HepG2 (cell line): ENCODE measurements around the gene HCRTR1. TPM values are rescaled to one million over a fixed set of nuclear protein-coding genes. Genes with fewer than 3 reads are reported as not detected.

Experiments used
- ATAC-seq: fragments of 200-7000 bp; cut with Tn5 transposase; 3 replicates; pipeline ENCODE4 v1.9.1; 2020; ENCODE audit warnings: mild to moderate bottlenecking, moderate library complexity
- BruUV-seq: library from RNA; stranded (reverse); fragments of 400-500 nt; replicated peaks from 2 replicates; lab custom pipeline; 2021; lab: Mats Ljungman, UMichigan
- CTCF ChIA-PET: fragments of 300-600 bp; formaldehyde crosslinking; extraction: SDS; loops from one replicate; lab custom pipeline; 2021; ENCODE audit warnings: low total read pairs, inconsistent platforms, low intra/inter-chr PET ratio; lab: Yijun Ruan, JAX
- POLR2A ChIA-PET: fragments of 350-600 bp; sonication (Branson Sonifier 250); formaldehyde crosslinking; loops from one replicate; lab custom pipeline; 2020; ENCODE audit warnings: antibody characterized with exemption, inconsistent platforms; lab: Yijun Ruan, JAX
- DNase-seq: peaks from one replicate; pipeline ENCODE4 v3.0.0-alpha.2; 2015; ENCODE audit warnings: low spot score
- FAIRE-seq: peaks from 3 replicates; lab custom pipeline; 2011; peaks lifted over from hg19 to GRCh38; lab: Jason Lieb, UNC
- H2AFZ ChIP-seq: one replicate; pipeline ENCODE4 v1.6.1; 2011; ENCODE audit warnings: low read length, inconsistent platforms
- H3K27ac ChIP-seq: fragments of 300-600 bp; 3 replicates; pipeline ENCODE4 v1.8.0; 2011; ENCODE audit warnings: mixed run types, mild to moderate bottlenecking, mixed read lengths, low read length, inconsistent platforms; ENCODE audit not compliant: insufficient read depth; ENCODE audit errors: extremely low read length
- H3K27me3 ChIP-seq, 2 experiments: fragments of 200-600 bp in 1 of 2; 2 replicates in 1 of 2; 3 replicates in 1 of 2; pipeline versions ENCODE4 v1.6.0 to v1.8.0; 2011; ENCODE audit warnings: low read length in 2 of 2, mild to moderate bottlenecking in 2 of 2, moderate library complexity in 2 of 2, inconsistent platforms in 1 of 2; ENCODE audit not compliant: insufficient read depth in 2 of 2, control insufficient read depth in 1 of 2
- H3K36me3 ChIP-seq, 2 experiments: fragments of 200-600 bp in 1 of 2; replicated peaks in 1 of 2; 2 replicates in 1 of 2; 3 replicates in 1 of 2; pipeline versions ENCODE4 v1.5.1 to v1.8.0; 2011; ENCODE audit warnings: low read length in 2 of 2, inconsistent platforms in 1 of 2; ENCODE audit not compliant: insufficient read depth in 2 of 2, control insufficient read depth in 1 of 2
- H3K4me1 ChIP-seq: 2 replicates; pipeline ENCODE4 v1.5.1; 2012; ENCODE audit warnings: low read length, inconsistent platforms; ENCODE audit not compliant: insufficient read depth
- H3K4me2 ChIP-seq: 2 replicates; pipeline ENCODE4 v1.6.0; 2011; ENCODE audit warnings: low read depth, low read length, inconsistent platforms
- H3K4me3 ChIP-seq, 3 experiments: fragments of 200-600 bp in 1 of 3; sonication (generic), shearing (Covaris generic) in 1 of 3; replicated peaks in 1 of 3; 2 replicates each; pipeline ENCODE4 v1.5.1; 2011 to 2016; ENCODE audit warnings: low read length in 3 of 3, inconsistent platforms in 2 of 3, low read depth in 2 of 3, mild to moderate bottlenecking in 2 of 3, control low read depth in 1 of 3, mixed read lengths in 1 of 3; ENCODE audit not compliant: insufficient read depth in 1 of 3
- H3K79me2 ChIP-seq: one replicate; pipeline ENCODE4 v1.6.1; 2011; ENCODE audit warnings: low read length, inconsistent platforms; ENCODE audit not compliant: insufficient read depth
- H3K9ac ChIP-seq: 2 replicates; pipeline ENCODE4 v1.6.0; 2011; ENCODE audit warnings: mild to moderate bottlenecking, low read depth, low read length, inconsistent platforms; ENCODE audit not compliant: insufficient read depth
- H3K9me3 ChIP-seq: 2 replicates; pipeline ENCODE4 v1.5.1; 2012; ENCODE audit warnings: mild to moderate bottlenecking, low read length
- H4K20me1 ChIP-seq: 2 replicates; pipeline ENCODE4 v1.6.0; 2011; ENCODE audit warnings: inconsistent platforms, mild to moderate bottlenecking, low read length, moderate library complexity; ENCODE audit not compliant: insufficient read depth
- KAT2B ChIP-seq: fragments of 150-350 bp; IDR thresholded peaks from 2 replicates; pipeline ENCODE4 v1.6.1; 2014; ENCODE audit warnings: low read depth, low read length, borderline replicate concordance
- RARG ChIP-seq: sonication (generic); formaldehyde crosslinking; IDR thresholded peaks from 2 replicates; pipeline ENCODE4 v1.4.0; 2020; ENCODE audit warnings: low read depth, mild to moderate bottlenecking, missing genetic modification reagents
- SIX4 ChIP-seq: sonication (generic); formaldehyde crosslinking; IDR thresholded peaks from 2 replicates; pipeline ENCODE4 v1.4.0; 2020; ENCODE audit warnings: missing genetic modification reagents
- ZFP90 ChIP-seq: sonication (generic); formaldehyde crosslinking; IDR thresholded peaks from 2 replicates; pipeline ENCODE4 v1.8.0; 2022; ENCODE audit warnings: missing genetic modification reagents, mild to moderate bottlenecking, inconsistent platforms, borderline replicate concordance
- ZNF274 ChIP-seq: sonication (generic); formaldehyde crosslinking; IDR thresholded peaks from 2 replicates; pipeline ENCODE4 v1.5.1; 2020; ENCODE audit warnings: mild to moderate bottlenecking, missing genetic modification reagents
- ZNF3 ChIP-seq: IDR thresholded peaks from 2 replicates; pipeline ENCODE4 v1.7.0; 2017; ENCODE audit warnings: inconsistent platforms
- ZNF598 ChIP-seq: sonication (generic); formaldehyde crosslinking; IDR thresholded peaks from 2 replicates; pipeline ENCODE4 v1.5.1; 2020; ENCODE audit warnings: mild to moderate bottlenecking, missing genetic modification reagents, borderline replicate concordance
- ZNF703 ChIP-seq: sonication (generic); formaldehyde crosslinking; IDR thresholded peaks from 2 replicates; pipeline ENCODE4 v1.5.1; 2020; ENCODE audit warnings: missing genetic modification reagents, mild to moderate bottlenecking, moderate library complexity, borderline replicate concordance
- ZNF749 ChIP-seq: sonication (generic); formaldehyde crosslinking; IDR thresholded peaks from 2 replicates; pipeline ENCODE4 v1.8.0; 2022; ENCODE audit warnings: mild to moderate bottlenecking, missing genetic modification reagents, moderate library complexity, borderline replicate concordance
- ZNF782 ChIP-seq: sonication (generic); formaldehyde crosslinking; IDR thresholded peaks from 2 replicates; pipeline ENCODE4 v1.4.0; 2020; ENCODE audit warnings: missing genetic modification reagents, mild to moderate bottlenecking, borderline replicate concordance
- ZNF883 ChIP-seq: sonication (generic); formaldehyde crosslinking; IDR thresholded peaks from 2 replicates; pipeline ENCODE4 v1.5.1; 2020; ENCODE audit warnings: mild to moderate bottlenecking, missing genetic modification reagents; ENCODE audit errors: not compliant biosample characterization
- ZSCAN21 ChIP-seq: sonication (generic); formaldehyde crosslinking; IDR thresholded peaks from 2 replicates; pipeline ENCODE4 v1.8.0; 2022; ENCODE audit warnings: mild to moderate bottlenecking, missing genetic modification reagents, moderate library complexity, borderline replicate concordance
- WGBS: methylation state at CpG from one replicate; pipeline ENCODE4 v1.1.6; 2017; ENCODE audit warnings: low lambda C conversion rate; 5-methylcytosine and 5-hydroxymethylcytosine counted together
- in situ Hi-C: cut with HindIII; loops from 2 replicates; pipeline ENCODE4 v1.10.0; 2017; ENCODE audit warnings: low pct_unique_long_range_greater_than_20kb; ENCODE audit not compliant: extremely low pct_ligation_motif_present
- intact Hi-C: fragments of 100-400 bp; cut with micrococcal nuclease; formaldehyde crosslinking; loops from one replicate; pipeline ENCODE4 v1.10.0; 2022; ENCODE audit not compliant: unreplicated experiment
- polyA plus RNA-seq, 8 experiments: library from polyadenylated mRNA; depleted of rRNA in 3 of 8; stranded (reverse) in 7 of 8; unstranded in 1 of 8; fragments of >200 nt; fragmentation: Illumina TruSeq in 4 of 8; extraction: Trizol in 4 of 8; gene quantifications; 2 replicates each; pipeline versions ENCODE4 v1.2.1 to v1.2.3, GENCODE V29; 2011 to 2016; ENCODE audit warnings: low read depth in 4 of 8, missing spikeins in 1 of 8, mixed read lengths in 1 of 8; ENCODE audit not compliant: insufficient read depth in 1 of 8
- total RNA-seq, 5 experiments: library from RNA; depleted of rRNA; stranded (reverse); fragments of >200 nt; fragmentation: Illumina TruSeq; extraction: Trizol; gene quantifications; 2 replicates each; pipeline ENCODE4 v1.2.3, GENCODE V29; 2016; ENCODE audit warnings: low read depth in 1 of 5
- TF ChIP-seq, protein P1 (sequence below): sonication (generic); formaldehyde crosslinking; conservative IDR thresholded peaks from 2 replicates; pipeline ENCODE4 v1.5.0; 2020; ENCODE audit warnings: missing genetic modification reagents
- TF ChIP-seq, protein P2 (sequence below): sonication (generic); formaldehyde crosslinking; IDR thresholded peaks from 2 replicates; pipeline ENCODE4 v1.4.0; 2020; ENCODE audit warnings: mild to moderate bottlenecking, missing genetic modification reagents
- TF ChIP-seq, protein P3 (sequence below): sonication (generic); formaldehyde crosslinking; IDR thresholded peaks from 2 replicates; pipeline ENCODE4 v1.4.0; 2020; ENCODE audit warnings: missing genetic modification reagents, borderline replicate concordance

The HCRTR1 gene
- total and polyA plus RNA-seq, 2 of the 13 experiments (the other 11 are each of a cell fraction or from before 2014, with no cell fraction given): not detected

- no peak for TF ChIP-seq ZNF749 (CRISPR knock-in tag)
- TF ChIP-seq, protein P1, sequence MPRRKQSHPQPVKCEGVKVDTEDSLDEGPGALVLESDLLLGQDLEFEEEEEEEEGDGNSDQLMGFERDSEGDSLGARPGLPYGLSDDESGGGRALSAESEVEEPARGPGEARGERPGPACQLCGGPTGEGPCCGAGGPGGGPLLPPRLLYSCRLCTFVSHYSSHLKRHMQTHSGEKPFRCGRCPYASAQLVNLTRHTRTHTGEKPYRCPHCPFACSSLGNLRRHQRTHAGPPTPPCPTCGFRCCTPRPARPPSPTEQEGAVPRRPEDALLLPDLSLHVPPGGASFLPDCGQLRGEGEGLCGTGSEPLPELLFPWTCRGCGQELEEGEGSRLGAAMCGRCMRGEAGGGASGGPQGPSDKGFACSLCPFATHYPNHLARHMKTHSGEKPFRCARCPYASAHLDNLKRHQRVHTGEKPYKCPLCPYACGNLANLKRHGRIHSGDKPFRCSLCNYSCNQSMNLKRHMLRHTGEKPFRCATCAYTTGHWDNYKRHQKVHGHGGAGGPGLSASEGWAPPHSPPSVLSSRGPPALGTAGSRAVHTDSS (CRISPR knock-in tag): no peak
- TF ChIP-seq RARG (CRISPR knock-in tag): no peak
- TF ChIP-seq SIX4 (CRISPR knock-in tag): no peak
- TF ChIP-seq ZFP90: no peak
Observed at GRCh38 chr1:31581821-31582810, 35.4 kb upstream of the HCRTR1 start (continued).

DNA sequence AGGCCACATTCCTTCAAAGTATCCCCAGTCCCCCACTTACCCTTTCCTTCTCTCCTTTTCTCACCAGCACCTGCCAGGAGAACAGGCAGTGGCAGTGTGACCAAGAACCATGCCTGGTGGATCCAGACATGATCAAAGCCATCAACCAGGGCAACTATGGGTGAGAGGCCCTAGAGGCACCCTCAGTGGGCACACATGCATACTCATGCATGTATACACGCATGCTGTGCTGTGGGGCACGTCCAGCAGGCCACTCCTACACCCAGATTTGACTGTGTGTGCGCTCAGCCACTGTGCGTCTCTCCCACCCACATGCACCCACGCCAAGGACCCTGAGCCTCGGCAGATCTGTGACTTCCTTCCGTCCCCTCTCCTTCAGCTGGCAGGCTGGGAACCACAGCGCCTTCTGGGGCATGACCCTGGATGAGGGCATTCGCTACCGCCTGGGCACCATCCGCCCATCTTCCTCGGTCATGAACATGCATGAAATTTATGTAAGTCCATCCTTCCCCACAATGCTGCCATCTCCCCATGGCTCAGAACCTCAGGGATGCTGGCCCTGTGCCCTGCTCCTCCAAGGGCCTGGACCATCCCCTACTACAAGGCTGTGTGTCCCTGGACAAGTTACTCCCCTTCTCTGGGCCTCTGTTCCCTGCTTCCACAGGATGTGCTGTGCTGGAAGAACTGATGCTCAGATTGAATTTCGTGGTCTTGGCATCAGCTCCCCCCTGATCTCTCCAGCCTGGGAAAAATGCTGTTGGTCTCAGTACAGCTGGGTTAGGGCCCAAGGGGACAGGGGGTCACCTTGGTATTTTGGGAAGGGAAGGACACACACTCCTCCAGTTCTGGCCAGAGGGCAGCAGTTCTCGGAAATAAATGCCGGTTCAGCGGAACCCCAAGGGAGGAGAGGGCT is 34.2 kb upstream of the HCRTR1 start:
- H3K4me1 ChIP-seq: peaks cover 56% of the 10 kb centered on the region
- POLR2A ChIA-PET: interaction anchor here (0.8 to 2.4 kb wide), 4 partner anchors 8 to 60 kb away, joined by 3 to 22 read pairs (median 4); partner anchors contain the start of gene TINAGL1
- H2AFZ ChIP-seq: no peak overlapping the region
- FAIRE-seq (no peak), DNase-seq (no peak), ATAC-seq (no peak)
- H3K4me2 ChIP-seq: peak overlapping the region; percentile 1; the same call in 1 of the 2 replicates
- no peaks in the 10 kb centered on the region for H3K9me3 ChIP-seq
- peaks cover 7 to 22% of the 10 kb centered on the region in 2 experiments; a peak in 4 of 5 replicates for H3K36me3 ChIP-seq
- H3K27me3 ChIP-seq: no peaks in the 10 kb centered on the region
- no peak overlapping the region for H3K4me3 ChIP-seq
- CTCF ChIA-PET: no interaction called here
- no peak overlapping the region for H3K27ac ChIP-seq
- intact Hi-C loops: no loop called here
- no peak overlapping the region; the same call in 1 of the 2 replicates for H3K9ac ChIP-seq
- no TSS peak for BruUV-seq
- 0 out of 2 replicates have a peak, but pooled peaks cover 2% of the 10 kb centered on the region for H4K20me1 ChIP-seq
- in situ Hi-C loops: no loop called here
- 94% methylated on average over 15 of the region's 16 CpGs for WGBS
- H3K79me2 ChIP-seq: peaks cover 4% of the 10 kb centered on the region
- TF ChIP-seq ZNF274 (CRISPR knock-in tag): no peak
- 0 out of 2 replicates have a peak, but pooled peaks have one; percentile 22 for TF ChIP-seq ZNF598 (CRISPR knock-in tag)
- TF ChIP-seq ZNF703 (CRISPR knock-in tag): no peak
- TF ChIP-seq, protein P2, sequence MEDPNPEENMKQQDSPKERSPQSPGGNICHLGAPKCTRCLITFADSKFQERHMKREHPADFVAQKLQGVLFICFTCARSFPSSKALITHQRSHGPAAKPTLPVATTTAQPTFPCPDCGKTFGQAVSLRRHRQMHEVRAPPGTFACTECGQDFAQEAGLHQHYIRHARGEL (CRISPR knock-in tag): 0 out of 2 replicates have a peak, but pooled peaks have one; percentile 28
- no peak for TF ChIP-seq KAT2B
- TF ChIP-seq ZNF782 (CRISPR knock-in tag): no peak
- TF ChIP-seq, protein P3, sequence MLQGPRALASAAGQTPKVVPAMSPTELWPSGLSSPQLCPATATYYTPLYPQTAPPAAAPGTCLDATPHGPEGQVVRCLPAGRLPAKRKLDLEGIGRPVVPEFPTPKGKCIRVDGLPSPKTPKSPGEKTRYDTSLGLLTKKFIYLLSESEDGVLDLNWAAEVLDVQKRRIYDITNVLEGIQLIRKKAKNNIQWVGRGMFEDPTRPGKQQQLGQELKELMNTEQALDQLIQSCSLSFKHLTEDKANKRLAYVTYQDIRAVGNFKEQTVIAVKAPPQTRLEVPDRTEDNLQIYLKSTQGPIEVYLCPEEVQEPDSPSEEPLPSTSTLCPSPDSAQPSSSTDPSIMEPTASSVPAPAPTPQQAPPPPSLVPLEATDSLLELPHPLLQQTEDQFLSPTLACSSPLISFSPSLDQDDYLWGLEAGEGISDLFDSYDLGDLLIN (CRISPR knock-in tag): no peak
- TF ChIP-seq ZSCAN21 (CRISPR knock-in tag): 0 out of 2 replicates have a peak, but pooled peaks have one; percentile 2
- TF ChIP-seq ZNF883 (CRISPR knock-in tag): no peak
- no peak for TF ChIP-seq ZNF3
